Osteoblast (primary cell): ENCODE results near the gene ADAM10. TPM values are rescaled to one million over a fixed set of nuclear protein-coding genes. Genes with fewer than 3 reads are reported as not detected.

ENCODE experiments used
- DNase-seq: peaks from one replicate; pipeline ENCODE4 v3.0.0; 2011; ENCODE audit warnings: low spot score, mixed read lengths; ENCODE audit not compliant: insufficient read length; ENCODE audit errors: missing footprints
- H2AFZ ChIP-seq: 2 replicates; pipeline ENCODE4 v1.6.0; 2011; ENCODE audit warnings: mild to moderate bottlenecking, low read length
- H3K27ac ChIP-seq: 2 replicates; pipeline ENCODE4 v1.5.1; 2011; ENCODE audit warnings: mild to moderate bottlenecking, low read depth, low read length, moderate library complexity
- H3K27me3 ChIP-seq: 2 replicates; pipeline ENCODE4 v1.6.0; 2012; ENCODE audit warnings: mild to moderate bottlenecking, control low read depth, inconsistent platforms, low read length, moderate library complexity; ENCODE audit not compliant: insufficient read depth
- H3K36me3 ChIP-seq: 2 replicates; pipeline ENCODE4 v1.5.1; 2011; ENCODE audit warnings: mild to moderate bottlenecking, low read length, control low read depth, moderate library complexity; ENCODE audit not compliant: insufficient read depth
- H3K4me1 ChIP-seq: 2 replicates; pipeline ENCODE4 v1.5.1; 2011; ENCODE audit warnings: mild to moderate bottlenecking, low read length, control low read depth, moderate library complexity; ENCODE audit not compliant: insufficient read depth
- H3K4me2 ChIP-seq: 2 replicates; pipeline ENCODE4 v1.6.0; 2011; ENCODE audit warnings: mild to moderate bottlenecking, low read length; ENCODE audit not compliant: insufficient read depth
- H3K4me3 ChIP-seq: fragments of 200-600 bp; sonication (generic); 3 replicates; pipeline ENCODE4 v1.5.1; 2012; ENCODE audit warnings: mild to moderate bottlenecking, low read length, inconsistent platforms; ENCODE audit not compliant: insufficient read depth
- H3K79me2 ChIP-seq: 2 replicates; pipeline ENCODE4 v1.6.0; 2012; ENCODE audit warnings: mild to moderate bottlenecking, low read length, control low read depth, inconsistent platforms; ENCODE audit not compliant: insufficient read depth
- H3K9me3 ChIP-seq: 2 replicates; pipeline ENCODE4 v1.5.1; 2011; ENCODE audit warnings: low read depth, low read length, control low read depth
- H4K20me1 ChIP-seq: 2 replicates; pipeline ENCODE4 v1.6.0; 2012; ENCODE audit warnings: mild to moderate bottlenecking, low read length, control low read depth; ENCODE audit not compliant: insufficient read depth
- total RNA-seq: library from RNA; depleted of rRNA; stranded (reverse); fragments of >200 nt; gene quantifications from 2 replicates; pipeline ENCODE4 v1.2.3, GENCODE V29; 2012
- TF ChIP-seq, protein P1 (sequence below): IDR thresholded peaks from 2 replicates; pipeline ENCODE4 v1.5.1; 2011; ENCODE audit warnings: mild to moderate bottlenecking, low read depth, low read length, moderate library complexity; ENCODE audit errors: extremely low read depth

The ADAM10 gene
- total RNA-seq, 1 donor = 122 TPM

DNA sequence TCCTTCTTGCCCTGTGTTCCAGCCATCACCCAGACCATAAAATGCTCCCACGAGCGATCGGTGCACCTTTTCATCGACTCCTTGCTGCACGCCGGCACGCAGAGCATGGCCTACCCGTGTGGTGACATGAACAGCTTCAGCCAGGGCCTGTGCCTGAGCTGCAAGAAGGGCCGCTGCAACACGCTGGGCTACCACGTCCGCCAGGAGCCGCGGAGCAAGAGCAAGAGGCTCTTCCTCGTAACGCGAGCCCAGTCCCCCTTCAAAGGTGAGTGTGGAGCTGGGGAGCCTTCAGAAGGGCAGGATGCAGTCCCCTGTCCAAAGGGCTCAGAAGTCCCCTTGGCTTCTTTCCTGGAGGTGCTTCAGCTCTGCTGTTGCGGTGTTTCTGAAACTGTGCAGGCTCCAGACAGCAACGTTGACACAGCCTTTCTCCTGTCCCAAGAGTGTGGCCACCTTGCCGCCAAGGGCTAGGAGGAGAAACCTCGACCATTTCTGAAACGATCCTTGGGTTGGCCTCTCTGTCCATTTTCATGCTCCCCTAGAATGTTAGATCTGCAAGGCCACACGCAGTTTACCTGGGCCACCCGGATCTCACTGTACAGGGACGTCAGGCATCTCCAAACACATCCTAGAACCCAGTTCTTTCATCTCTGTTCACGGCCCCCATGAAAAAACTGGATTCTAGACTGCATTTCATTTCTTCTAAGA, 201.0 kb downstream of the ADAM10 start:
- H3K4me3 ChIP-seq = no peak overlapping the region
- H3K36me3 ChIP-seq = no peaks in the 10 kb centered on the region
- H2AFZ ChIP-seq = no peak overlapping the region
- H4K20me1 ChIP-seq = peaks cover 3% of the 10 kb centered on the region
- TF ChIP-seq, protein P1, sequence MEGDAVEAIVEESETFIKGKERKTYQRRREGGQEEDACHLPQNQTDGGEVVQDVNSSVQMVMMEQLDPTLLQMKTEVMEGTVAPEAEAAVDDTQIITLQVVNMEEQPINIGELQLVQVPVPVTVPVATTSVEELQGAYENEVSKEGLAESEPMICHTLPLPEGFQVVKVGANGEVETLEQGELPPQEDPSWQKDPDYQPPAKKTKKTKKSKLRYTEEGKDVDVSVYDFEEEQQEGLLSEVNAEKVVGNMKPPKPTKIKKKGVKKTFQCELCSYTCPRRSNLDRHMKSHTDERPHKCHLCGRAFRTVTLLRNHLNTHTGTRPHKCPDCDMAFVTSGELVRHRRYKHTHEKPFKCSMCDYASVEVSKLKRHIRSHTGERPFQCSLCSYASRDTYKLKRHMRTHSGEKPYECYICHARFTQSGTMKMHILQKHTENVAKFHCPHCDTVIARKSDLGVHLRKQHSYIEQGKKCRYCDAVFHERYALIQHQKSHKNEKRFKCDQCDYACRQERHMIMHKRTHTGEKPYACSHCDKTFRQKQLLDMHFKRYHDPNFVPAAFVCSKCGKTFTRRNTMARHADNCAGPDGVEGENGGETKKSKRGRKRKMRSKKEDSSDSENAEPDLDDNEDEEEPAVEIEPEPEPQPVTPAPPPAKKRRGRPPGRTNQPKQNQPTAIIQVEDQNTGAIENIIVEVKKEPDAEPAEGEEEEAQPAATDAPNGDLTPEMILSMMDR = no peak
- peaks cover 37% of the 10 kb centered on the region for H3K4me1 ChIP-seq
- no peaks in the 10 kb centered on the region for H3K79me2 ChIP-seq
- no peak overlapping the region for H3K4me2 ChIP-seq
- no peaks in the 10 kb centered on the region for H3K9me3 ChIP-seq
- peaks cover 6% of the 10 kb centered on the region for H3K27me3 ChIP-seq
- DNase-seq = no peak
- H3K27ac ChIP-seq = no peak overlapping the region

DNA sequence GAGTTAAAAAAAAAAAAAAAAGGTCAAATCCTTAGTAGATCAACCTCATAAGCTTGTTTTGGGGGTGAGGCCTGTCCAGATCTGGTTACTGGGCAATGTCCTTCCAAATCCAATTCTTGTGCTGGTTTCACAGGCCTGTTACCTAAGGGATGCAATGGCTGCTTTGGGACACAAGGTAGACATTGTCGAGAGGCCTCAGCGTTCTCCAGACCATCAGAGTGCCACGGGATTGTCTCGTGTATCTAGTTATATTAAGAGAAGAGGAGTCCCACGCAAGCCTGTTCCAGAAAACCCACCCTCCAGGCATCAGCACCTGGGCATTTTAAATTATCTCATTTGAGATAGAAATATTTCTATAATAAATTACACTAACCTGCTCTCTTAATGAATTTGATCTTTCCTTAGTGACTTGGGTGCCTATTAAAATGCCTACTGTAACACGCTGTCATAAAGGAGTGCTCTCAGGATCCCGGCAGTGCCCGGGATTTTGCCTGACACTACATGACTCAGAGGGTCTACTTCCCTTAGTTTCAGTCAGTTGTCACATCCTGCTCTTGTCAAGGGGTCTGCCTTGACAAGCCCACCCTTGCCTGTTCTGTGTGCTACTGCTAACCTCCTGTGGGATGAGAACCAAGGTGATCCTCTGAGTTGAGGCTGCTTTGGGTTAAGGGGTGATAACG, 201.7 kb downstream of the ADAM10 start:
- Histone ChIP-seq H2AFZ (no peak overlapping the region), H3K4me1 (peaks cover 37% of the 10 kb centered on the region), H3K9me3 (no peaks in the 10 kb centered on the region), H4K20me1 (peaks cover 3% of the 10 kb centered on the region), H3K79me2 (no peaks in the 10 kb centered on the region), H3K4me3 (no peak overlapping the region), H3K27me3 (peaks cover 2% of the 10 kb centered on the region), H3K4me2 (peak overlapping the region; percentile 42), H3K27ac (peak overlapping the region; percentile 80), H3K36me3 (no peaks in the 10 kb centered on the region)
- no peak for DNase-seq
- TF ChIP-seq, protein P1 = no peak

DNA sequence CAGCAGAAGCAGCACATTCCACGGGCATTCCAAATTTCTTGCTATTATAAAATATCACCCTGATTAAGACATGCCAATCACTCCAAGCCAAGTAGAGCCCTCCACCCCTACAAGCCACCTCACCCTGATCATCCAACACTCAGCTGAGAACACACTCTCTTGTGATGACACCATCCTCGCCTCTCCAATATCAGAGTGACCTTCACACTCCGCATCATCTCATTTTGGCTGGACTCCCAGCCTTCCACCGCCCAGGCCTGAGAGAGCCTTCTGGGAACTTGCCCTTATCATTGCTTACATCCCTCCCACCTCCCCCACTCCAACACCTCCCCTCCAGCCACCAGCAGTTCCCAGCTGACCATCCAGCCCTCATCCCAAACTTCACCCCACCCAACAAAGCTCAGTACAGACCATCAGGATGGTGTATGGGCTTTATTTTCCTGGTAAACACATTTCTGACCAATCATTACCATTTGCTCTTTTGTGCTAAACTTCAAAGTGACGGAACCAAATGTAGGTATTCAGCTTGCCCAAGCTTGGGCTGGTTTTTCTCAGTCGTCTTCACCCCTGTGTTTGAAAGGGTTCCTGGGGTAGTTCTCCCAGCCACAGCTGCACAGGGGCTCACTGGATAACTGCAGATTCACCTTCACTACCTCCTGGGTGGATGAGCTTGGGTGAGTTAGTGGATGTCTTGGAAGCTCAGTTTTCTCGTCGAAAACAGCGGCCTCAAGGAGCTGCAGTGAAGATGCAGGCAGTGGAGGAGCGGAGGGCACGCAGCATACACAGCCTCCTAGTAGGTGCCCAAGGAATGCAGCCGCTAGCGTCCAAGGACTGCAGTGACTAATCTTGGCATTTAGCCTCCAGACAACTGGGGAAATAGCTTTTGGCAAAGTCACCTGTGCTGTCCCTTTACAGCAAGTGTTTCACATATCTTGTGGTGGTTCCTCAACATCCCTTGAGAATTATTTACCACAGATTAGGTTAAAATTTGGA, 202.6 kb downstream of the ADAM10 start:
- Histone ChIP-seq H3K36me3 (no peaks in the 10 kb centered on the region), H3K4me1 (peaks cover 29% of the 10 kb centered on the region), H3K27me3 (peaks cover 6% of the 10 kb centered on the region), H3K79me2 (no peaks in the 10 kb centered on the region), H3K27ac (peak overlapping the region; percentile 80), H2AFZ (no peak overlapping the region), H3K4me3 (no peak overlapping the region), H3K9me3 (no peaks in the 10 kb centered on the region), H3K4me2 (peak overlapping the region; percentile 42), H4K20me1 (peaks cover 3% of the 10 kb centered on the region)
- TF ChIP-seq, protein P1 = no peak
- peak; percentile 96 for DNase-seq
